Endothelial cell of umbilical vein (primary cell): Measurements from ENCODE around the gene LYRM2. TPM values are rescaled to one million over a fixed set of nuclear protein-coding genes. Genes with fewer than 3 reads are reported as not detected.

Experiments used
- BruUV-seq: library from RNA; stranded (reverse); fragments of 400-500 nt; replicated peaks from 2 replicates; lab custom pipeline; 2021; lab: Mats Ljungman, UMichigan
- CTCF ChIA-PET: fragments of 300-600, 350-600 bp; sonication (Branson Sonifier 250); formaldehyde crosslinking; loops from one replicate; lab custom pipeline; 2021; ENCODE audit warnings: antibody characterized with exemption, inconsistent platforms; lab: Charles Lee
- POLR2A ChIA-PET: fragments of 300-600, 350-600 bp; sonication (Branson Sonifier 250); formaldehyde crosslinking; loops from one replicate; lab custom pipeline; 2021; ENCODE audit warnings: antibody characterized with exemption, inconsistent platforms; lab: Charles Lee
- DNase-seq: peaks from one replicate; pipeline ENCODE4 v3.0.0-alpha.2; 2011; ENCODE audit warnings: low read depth, low spot score
- FAIRE-seq: peaks from 2 replicates; lab custom pipeline; 2011; peaks lifted over from hg19 to GRCh38; lab: Jason Lieb, UNC
- H2AFZ ChIP-seq: 2 replicates; pipeline ENCODE4 v1.6.0; 2012; ENCODE audit warnings: low read depth, low read length, control low read depth, inconsistent platforms
- H3K27ac ChIP-seq: 2 replicates; pipeline ENCODE4 v1.5.1; 2011; ENCODE audit warnings: low read depth, mild to moderate bottlenecking, control low read depth, low read length, moderate library complexity; ENCODE audit not compliant: insufficient read depth
- H3K27me3 ChIP-seq, 2 experiments: 2 replicates each; pipeline versions ENCODE4 v1.6.0 to v1.6.1; 2011; ENCODE audit warnings: low read length in 2 of 2, mixed read lengths in 1 of 2; ENCODE audit not compliant: control insufficient read depth in 2 of 2, insufficient read depth in 2 of 2
- H3K36me3 ChIP-seq, 2 experiments: 2 replicates in 1 of 2; 3 replicates in 1 of 2; pipeline ENCODE4 v1.5.1; 2011; ENCODE audit warnings: low read length in 2 of 2, mild to moderate bottlenecking in 1 of 2, moderate library complexity in 1 of 2; ENCODE audit not compliant: control insufficient read depth in 2 of 2, insufficient read depth in 2 of 2; ENCODE audit errors: extremely low read depth in 1 of 2
- H3K4me1 ChIP-seq: 3 replicates; pipeline ENCODE4 v1.5.1; 2011; ENCODE audit warnings: mild to moderate bottlenecking, low read length; ENCODE audit not compliant: control insufficient read depth, insufficient read depth; ENCODE audit errors: extremely low read depth
- H3K4me2 ChIP-seq: 2 replicates; pipeline ENCODE4 v1.6.1; 2011; ENCODE audit warnings: low read length, control low read depth, mixed read lengths; ENCODE audit not compliant: insufficient read depth
- H3K4me3 ChIP-seq, 3 experiments: fragments of 200-600 bp in 1 of 3; sonication (generic), shearing (Covaris generic) in 1 of 3; replicated peaks in 1 of 3; 2 replicates each; pipeline ENCODE4 v1.5.1; 2011 to 2016; ENCODE audit warnings: control low read depth in 3 of 3, low read length in 3 of 3, mild to moderate bottlenecking in 2 of 3, inconsistent platforms in 1 of 3, low read depth in 1 of 3, moderate library complexity in 1 of 3; ENCODE audit not compliant: insufficient read depth in 1 of 3
- H3K79me2 ChIP-seq: 2 replicates; pipeline ENCODE4 v1.6.0; 2012; ENCODE audit warnings: low read length, inconsistent platforms; ENCODE audit not compliant: control insufficient read depth, insufficient read depth
- H3K9ac ChIP-seq: replicated peaks from 2 replicates; pipeline ENCODE3; 2011; ENCODE audit warnings: low read length, control low read depth; ENCODE audit not compliant: insufficient read depth; ENCODE audit errors: extremely low read depth
- H3K9me1 ChIP-seq: replicated peaks from 3 replicates; pipeline ENCODE4 v1.6.0; 2011; ENCODE audit warnings: mild to moderate bottlenecking, low read length; ENCODE audit not compliant: control insufficient read depth, insufficient read depth; ENCODE audit errors: extremely low read depth
- H3K9me3 ChIP-seq: replicated peaks from 2 replicates; pipeline ENCODE4 v1.5.1; 2012; ENCODE audit warnings: low read length, inconsistent platforms; ENCODE audit not compliant: control insufficient read depth, insufficient read depth
- H4K20me1 ChIP-seq: replicated peaks from 2 replicates; pipeline ENCODE3; 2011; ENCODE audit warnings: mild to moderate bottlenecking, low read length; ENCODE audit not compliant: control insufficient read depth, insufficient read depth; ENCODE audit errors: extremely low read depth
- CTCF ChIP-seq, 2 donors: IDR thresholded peaks; 1 replicate in 1 of 2; 2 replicates in 1 of 2; pipeline ENCODE4 v1.5.1; 2011; ENCODE audit warnings: low read length in 2 of 2, mild to moderate bottlenecking in 2 of 2, moderate library complexity in 2 of 2, control low read depth in 1 of 2, inconsistent platforms in 1 of 2, low read depth in 1 of 2; ENCODE audit not compliant: insufficient read depth in 1 of 2; ENCODE audit errors: extremely low read depth in 1 of 2
- EZH2 ChIP-seq: IDR thresholded peaks from 2 replicates; pipeline ENCODE4 v1.6.1; 2012; ENCODE audit warnings: borderline replicate concordance, low read depth, mild to moderate bottlenecking, moderate library complexity, low read length, inconsistent platforms; ENCODE audit not compliant: severe bottlenecking
- FOS ChIP-seq: IDR thresholded peaks from 2 replicates; pipeline ENCODE4 v1.6.1; 2011; ENCODE audit warnings: mild to moderate bottlenecking, low read length, moderate library complexity, borderline replicate concordance; ENCODE audit not compliant: insufficient read depth
- GATA2 ChIP-seq: IDR thresholded peaks from 2 replicates; pipeline ENCODE4 v1.7.0; 2011; ENCODE audit warnings: low read depth, mild to moderate bottlenecking, moderate library complexity, mixed read lengths, low read length; ENCODE audit not compliant: insufficient read length, insufficient read depth
- JUN ChIP-seq: IDR thresholded peaks from 2 replicates; pipeline ENCODE4 v1.6.1; 2011; ENCODE audit warnings: borderline replicate concordance, low read depth; ENCODE audit not compliant: insufficient read length, insufficient read depth
- MAX ChIP-seq: IDR thresholded peaks from 2 replicates; pipeline ENCODE4 v1.6.1; 2011; ENCODE audit not compliant: insufficient read depth, insufficient read length
- MYC ChIP-seq: IDR thresholded peaks from one replicate; pipeline ENCODE4 v1.6.1; 2011; ENCODE audit warnings: mild to moderate bottlenecking, low read depth, low read length
- POLR2A ChIP-seq: IDR thresholded peaks from 2 replicates; pipeline ENCODE4 v1.6.1; 2012; ENCODE audit warnings: low read depth, mild to moderate bottlenecking, control low read depth, low read length
- POLR2AphosphoS5 ChIP-seq: IDR thresholded peaks from 2 replicates; pipeline ENCODE4 v1.6.1; 2012; ENCODE audit warnings: low read depth, mild to moderate bottlenecking, control low read depth, low read length, moderate library complexity; ENCODE audit not compliant: insufficient read depth
- dilution Hi-C: fragments of 300-500 bp; cut with MboI; formaldehyde crosslinking; loops from one replicate; pipeline ENCODE4 v1.15.0; 2019; ENCODE audit warnings: low sequenced_read_pairs; ENCODE audit not compliant: extremely low pct_ligation_motif_present
- intact Hi-C: fragments of 100-400 bp; cut with micrococcal nuclease; formaldehyde crosslinking; loops from one replicate; pipeline ENCODE4 v1.10.0; 2022
- polyA plus RNA-seq, 4 experiments: library from polyadenylated mRNA; depleted of rRNA in 3 of 4; stranded (reverse) in 3 of 4; unstranded in 1 of 4; fragments of >200 nt; gene quantifications; 2 replicates each; pipeline versions ENCODE4 v1.2.1 to v1.2.3, GENCODE V29; 2011 to 2012; ENCODE audit warnings: missing spikeins in 1 of 4
- total RNA-seq: library from RNA; stranded (reverse); gene quantifications from 2 replicates; pipeline ENCODE4 v1.2.3, GENCODE V29; 2021

Gene LYRM2
- total and polyA plus RNA-seq, 2 donors (not counting 3 experiments of a cell fraction or from before 2014, with no cell fraction given) = 11.8 to 41.9 TPM

GRCh38 chr6:89526563-89526869, 112.0 kb downstream of the LYRM2 start:
- Histone ChIP-seq H3K9me3 (no peaks in the 10 kb centered on the region), H3K9me1 (no peaks in the 10 kb centered on the region), H2AFZ (no peak overlapping the region), H3K9ac (no peak overlapping the region), H4K20me1 (no peaks in the 10 kb centered on the region), H3K27ac (no peak overlapping the region), H3K27me3 (no peaks in the 10 kb centered on the region), H3K79me2 (no peaks in the 10 kb centered on the region), H3K36me3 (no peaks in the 10 kb centered on the region), H3K4me1 (no peaks in the 10 kb centered on the region), H3K4me3 (no peak overlapping the region), H3K4me2 (no peak overlapping the region)
- BruUV-seq = no TSS peak
- FAIRE-seq = no peak
- TF ChIP-seq EZH2 (no peak), JUN (no peak), MAX (no peak), MYC (no peak), POLR2A (no peak), CTCF (IDR thresholded peaks at IDR 0.05; ENCODE audit: extremely low read depth in 1 of 2, insufficient read depth in 1 of 2, low read depth in 1 of 2, low read length in 2 of 2) (no peak), FOS (no peak), POLR2AphosphoS5 (no peak), GATA2 (no peak)
- no peak for DNase-seq
- POLR2A ChIA-PET = no interaction called here
- CTCF ChIA-PET = no interaction called here
- dilution Hi-C loops (no loop called here), intact Hi-C loops (no loop called here)
